ENCODE data around the gene TRPM2.

Gene TRPM2

DNA sequence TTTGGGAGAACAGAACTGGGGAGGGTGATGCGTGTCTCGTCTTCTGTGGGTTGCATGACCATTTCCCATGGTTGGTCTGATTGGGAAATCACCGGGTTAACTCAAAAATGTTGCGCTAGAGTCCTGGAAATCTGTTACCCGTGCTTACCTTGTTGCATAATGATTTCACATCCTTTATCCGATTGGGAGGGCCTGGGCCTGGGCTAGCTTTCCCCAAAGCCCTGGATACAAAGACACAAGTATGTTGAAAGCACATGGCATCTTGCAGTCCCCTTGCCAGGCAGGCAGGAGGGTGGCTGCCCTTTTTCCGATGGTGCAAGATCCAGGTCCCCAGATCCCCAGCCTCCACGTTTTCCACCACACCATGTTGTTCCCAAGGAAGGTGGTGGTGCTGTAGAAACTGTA lies 582 bp downstream of the TRPM2 start:
- Histone ChIP-seq H3K18ac (ENCODE audit: low read length) (no peak overlapping the region), H3K27ac (ENCODE audit: low read depth, low read length) (no peak overlapping the region), H3K4me3 (ENCODE audit: low read depth, low read length) (no peak overlapping the region), H2BK5ac (ENCODE audit: low read depth, low read length, poor library complexity) (no peak overlapping the region), H3K14ac (ENCODE audit: low read length) (no peak overlapping the region), H3K36me3 (ENCODE audit: control insufficient read depth in 1 of 2, insufficient read depth in 2 of 2, low read length in 2 of 2) (no peaks in the 10 kb centered on the region), H2AK5ac (ENCODE audit: low read length) (no peak overlapping the region), H2BK12ac (ENCODE audit: low read length) (no peak overlapping the region), H3K4ac (ENCODE audit: low read depth, low read length) (no peak overlapping the region), H2AFZ (ENCODE audit: insufficient read depth, low read length, poor library complexity) (no peak overlapping the region), H4K8ac (ENCODE audit: low read depth, low read length) (no peak overlapping the region), H3K9me3 (ENCODE audit: insufficient read depth, low read depth, low read length) (peaks cover under 1% of the 10 kb centered on the region), H4K91ac (ENCODE audit: low read depth, low read length) (no peak overlapping the region), H3K4me1 (ENCODE audit: control insufficient read depth in 1 of 2, insufficient read depth in 2 of 2, low read length in 2 of 2) (no peaks in the 10 kb centered on the region), H3K23ac (ENCODE audit: low read length) (no peak overlapping the region), H3K27me3 (ENCODE audit: insufficient read depth, low read length) (no peaks in the 10 kb centered on the region), H2BK120ac (ENCODE audit: insufficient read depth, low read length, poor library complexity) (no peak overlapping the region), H3K9ac (ENCODE audit: low read length) (no peak overlapping the region), H3K79me1 (ENCODE audit: low read length) (no peaks in the 10 kb centered on the region), H3K79me2 (ENCODE audit: control insufficient read depth, insufficient read depth, low read length, poor library complexity) (no peaks in the 10 kb centered on the region), H4K12ac (ENCODE audit: low read depth, low read length) (no peak overlapping the region), H3K4me2 (ENCODE audit: low read length) (no peak overlapping the region)
- WGBS (ENCODE audit: extremely low coverage, insufficient coverage, insufficient read length): no CpG with 5 or more reads among the region's 8 CpGs
- DNase-seq: peak in 1 of 2 donors; percentile 32

DNA sequence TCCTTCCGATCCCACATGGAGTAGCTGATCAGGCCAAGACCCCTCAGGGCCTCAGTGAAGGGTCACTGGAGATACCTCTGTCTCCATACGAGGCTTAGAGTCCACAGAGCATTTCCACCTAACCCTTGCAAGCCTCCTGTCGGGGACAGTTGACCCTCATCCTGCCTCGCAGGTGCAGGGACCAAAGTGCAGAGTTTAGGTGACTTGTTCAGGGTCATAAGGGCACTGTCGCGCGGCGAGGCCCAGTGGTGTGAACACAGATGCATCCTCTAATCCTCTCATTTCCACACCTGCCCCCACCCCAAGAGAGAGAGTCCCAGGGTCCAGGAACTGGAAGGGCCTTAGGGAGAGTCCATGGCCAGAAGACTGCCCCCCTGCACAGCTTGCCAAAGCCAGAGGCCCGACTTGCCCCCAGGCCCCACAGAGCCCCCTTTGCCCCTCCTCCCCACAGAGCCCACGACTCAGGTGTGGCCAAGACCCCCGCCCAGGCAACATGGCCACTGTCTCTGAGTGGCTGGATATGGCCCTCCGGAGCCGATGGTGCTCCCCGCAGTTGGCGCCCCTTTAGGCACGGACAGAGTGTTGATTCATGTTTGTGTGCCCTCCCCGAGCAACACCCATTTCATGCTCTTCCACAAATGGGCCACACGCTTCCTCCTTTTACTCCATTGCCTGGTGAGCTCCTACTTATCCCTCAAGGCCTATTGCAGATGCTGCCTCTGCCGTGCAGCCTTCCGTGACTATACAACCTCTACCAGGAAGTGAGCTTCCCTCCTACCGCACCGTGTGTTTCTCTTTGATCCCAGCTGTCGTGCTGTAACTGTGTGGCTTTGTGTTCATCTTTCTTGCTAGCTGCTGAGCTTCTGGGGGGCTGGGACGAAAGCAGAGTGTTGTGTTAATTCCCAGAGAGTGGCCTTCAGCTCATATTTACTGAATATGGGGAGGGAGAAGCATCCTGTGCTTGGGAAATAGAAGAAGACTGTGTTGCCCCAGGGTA lies 1.7 kb downstream of the TRPM2 start:
- H2AK5ac ChIP-seq (ENCODE audit: low read length): no peak overlapping the region
- H3K9me3 ChIP-seq (ENCODE audit: insufficient read depth, low read depth, low read length): no peaks in the 10 kb centered on the region
- no peaks in the 10 kb centered on the region for H3K79me2 ChIP-seq (ENCODE audit: control insufficient read depth, insufficient read depth, low read length, poor library complexity)
- no peak overlapping the region for H3K23ac ChIP-seq (ENCODE audit: low read length)
- H3K4me1 ChIP-seq (ENCODE audit: control insufficient read depth in 1 of 2, insufficient read depth in 2 of 2, low read length in 2 of 2): no peaks in the 10 kb centered on the region
- H3K14ac ChIP-seq (ENCODE audit: low read length): no peak overlapping the region
- no peak overlapping the region for H2BK120ac ChIP-seq (ENCODE audit: insufficient read depth, low read length, poor library complexity)
- no peak overlapping the region for H3K27ac ChIP-seq (ENCODE audit: low read depth, low read length)
- no peak overlapping the region for H3K9ac ChIP-seq (ENCODE audit: low read length)
- no peak overlapping the region for H3K18ac ChIP-seq (ENCODE audit: low read length)
- no peak overlapping the region for H4K91ac ChIP-seq (ENCODE audit: low read depth, low read length)
- no peak overlapping the region for H2BK5ac ChIP-seq (ENCODE audit: low read depth, low read length, poor library complexity)
- no peak overlapping the region for H4K12ac ChIP-seq (ENCODE audit: low read depth, low read length)
- H2BK12ac ChIP-seq (ENCODE audit: low read length): no peak overlapping the region
- WGBS (ENCODE audit: extremely low coverage, insufficient coverage, insufficient read length): no CpG with 5 or more reads among the region's 24 CpGs
- H3K4ac ChIP-seq (ENCODE audit: low read depth, low read length): no peak overlapping the region
- DNase-seq: no peak
- no peaks in the 10 kb centered on the region for H3K27me3 ChIP-seq (ENCODE audit: insufficient read depth, low read length)
- H2AFZ ChIP-seq (ENCODE audit: insufficient read depth, low read length, poor library complexity): no peak overlapping the region
- no peak overlapping the region for H4K8ac ChIP-seq (ENCODE audit: low read depth, low read length)
- no peak overlapping the region for H3K4me2 ChIP-seq (ENCODE audit: low read length)
- H3K4me3 ChIP-seq (ENCODE audit: low read depth, low read length): no peak overlapping the region
- no peaks in the 10 kb centered on the region for H3K79me1 ChIP-seq (ENCODE audit: low read length)
- H3K36me3 ChIP-seq (ENCODE audit: control insufficient read depth in 1 of 2, insufficient read depth in 2 of 2, low read length in 2 of 2): no peaks in the 10 kb centered on the region

DNA sequence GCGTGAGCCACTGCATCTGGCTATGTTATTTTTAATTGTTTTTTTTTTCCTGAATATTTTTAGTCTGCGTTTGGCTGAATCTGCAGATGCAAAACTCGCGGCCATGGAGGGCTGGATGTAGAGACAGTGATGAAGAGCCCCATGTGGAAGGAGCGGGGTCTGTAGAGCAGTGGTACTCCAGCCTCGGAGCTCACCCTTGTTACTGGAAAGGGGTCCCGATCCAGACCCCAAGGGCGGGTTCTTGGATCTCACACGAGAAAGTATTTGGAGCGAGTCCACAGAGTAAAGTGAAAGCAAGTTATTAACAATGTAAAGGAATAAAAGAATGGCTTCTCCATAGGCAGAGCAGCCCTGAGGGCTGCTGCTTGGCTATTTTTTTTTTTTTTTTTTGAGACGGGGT lies 2.7 kb downstream of the TRPM2 start:
- Histone ChIP-seq H2AK5ac (ENCODE audit: low read length) (no peak overlapping the region), H3K9ac (ENCODE audit: low read length) (no peak overlapping the region), H3K4me2 (ENCODE audit: low read length) (no peak overlapping the region), H3K36me3 (ENCODE audit: control insufficient read depth in 1 of 2, insufficient read depth in 2 of 2, low read length in 2 of 2) (no peaks in the 10 kb centered on the region), H4K8ac (ENCODE audit: low read depth, low read length) (no peak overlapping the region), H3K79me2 (ENCODE audit: control insufficient read depth, insufficient read depth, low read length, poor library complexity) (no peaks in the 10 kb centered on the region), H3K18ac (ENCODE audit: low read length) (no peak overlapping the region), H3K4me1 (ENCODE audit: control insufficient read depth in 1 of 2, insufficient read depth in 2 of 2, low read length in 2 of 2) (no peaks in the 10 kb centered on the region), H2BK5ac (ENCODE audit: low read depth, low read length, poor library complexity) (no peak overlapping the region), H4K12ac (ENCODE audit: low read depth, low read length) (no peak overlapping the region), H2AFZ (ENCODE audit: insufficient read depth, low read length, poor library complexity) (no peak overlapping the region), H3K4ac (ENCODE audit: low read depth, low read length) (no peak overlapping the region), H3K23ac (ENCODE audit: low read length) (no peak overlapping the region), H4K91ac (ENCODE audit: low read depth, low read length) (no peak overlapping the region), H3K27me3 (ENCODE audit: insufficient read depth, low read length) (no peaks in the 10 kb centered on the region), H3K9me3 (ENCODE audit: insufficient read depth, low read depth, low read length) (no peaks in the 10 kb centered on the region), H3K27ac (ENCODE audit: low read depth, low read length) (no peak overlapping the region), H3K14ac (ENCODE audit: low read length) (no peak overlapping the region), H2BK12ac (ENCODE audit: low read length) (no peak overlapping the region), H2BK120ac (ENCODE audit: insufficient read depth, low read length, poor library complexity) (no peak overlapping the region), H3K79me1 (ENCODE audit: low read length) (no peaks in the 10 kb centered on the region), H3K4me3 (ENCODE audit: low read depth, low read length) (no peak overlapping the region)
- DNase-seq: no peak
- no CpG with 5 or more reads among the region's 11 CpGs for WGBS (ENCODE audit: extremely low coverage, insufficient coverage, insufficient read length)

DNA sequence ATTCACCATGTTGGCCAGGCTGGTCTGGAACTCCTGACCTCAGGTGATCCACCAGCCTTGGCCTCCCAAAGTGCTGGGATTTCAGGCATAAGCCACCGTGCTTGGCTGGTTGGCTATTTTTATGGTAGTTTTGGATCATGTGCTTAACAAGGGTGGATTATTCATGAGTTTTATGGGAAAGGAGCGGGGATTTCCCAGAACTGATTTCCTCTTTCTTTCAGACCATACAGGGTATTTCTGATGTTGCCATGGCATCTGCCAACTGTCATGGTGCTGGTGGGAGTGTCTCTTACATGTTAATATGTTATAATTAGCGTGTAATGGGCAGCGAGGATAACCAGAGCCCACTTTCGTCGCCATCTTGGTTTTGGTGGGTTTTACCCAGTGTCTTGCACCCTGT lies 3.2 kb downstream of the TRPM2 start:
- WGBS (ENCODE audit: extremely low coverage, insufficient coverage, insufficient read length): no CpG with 5 or more reads among the region's 6 CpGs
- no peak overlapping the region for H3K14ac ChIP-seq (ENCODE audit: low read length)
- H3K4me1 ChIP-seq (ENCODE audit: control insufficient read depth in 1 of 2, insufficient read depth in 2 of 2, low read length in 2 of 2): no peaks in the 10 kb centered on the region
- H3K4ac ChIP-seq (ENCODE audit: low read depth, low read length): no peak overlapping the region
- H3K36me3 ChIP-seq (ENCODE audit: control insufficient read depth in 1 of 2, insufficient read depth in 2 of 2, low read length in 2 of 2): no peaks in the 10 kb centered on the region
- H3K27me3 ChIP-seq (ENCODE audit: insufficient read depth, low read length): no peaks in the 10 kb centered on the region
- H2BK120ac ChIP-seq (ENCODE audit: insufficient read depth, low read length, poor library complexity): no peak overlapping the region
- H2BK5ac ChIP-seq (ENCODE audit: low read depth, low read length, poor library complexity): no peak overlapping the region
- H4K12ac ChIP-seq (ENCODE audit: low read depth, low read length): no peak overlapping the region
- no peak overlapping the region for H4K91ac ChIP-seq (ENCODE audit: low read depth, low read length)
- H3K4me2 ChIP-seq (ENCODE audit: low read length): no peak overlapping the region
- no peak overlapping the region for H3K23ac ChIP-seq (ENCODE audit: low read length)
- H3K4me3 ChIP-seq (ENCODE audit: low read depth, low read length): no peak overlapping the region
- H3K18ac ChIP-seq (ENCODE audit: low read length): no peak overlapping the region
- no peak overlapping the region for H4K8ac ChIP-seq (ENCODE audit: low read depth, low read length)
- H3K9ac ChIP-seq (ENCODE audit: low read length): no peak overlapping the region
- no peak overlapping the region for H2AK5ac ChIP-seq (ENCODE audit: low read length)
- peak in 1 of 2 donors; percentile 25 for DNase-seq
- no peak overlapping the region for H2AFZ ChIP-seq (ENCODE audit: insufficient read depth, low read length, poor library complexity)
- no peak overlapping the region for H3K27ac ChIP-seq (ENCODE audit: low read depth, low read length)
- H2BK12ac ChIP-seq (ENCODE audit: low read length): no peak overlapping the region
- no peaks in the 10 kb centered on the region for H3K9me3 ChIP-seq (ENCODE audit: insufficient read depth, low read depth, low read length)
- H3K79me1 ChIP-seq (ENCODE audit: low read length): no peaks in the 10 kb centered on the region
- no peaks in the 10 kb centered on the region for H3K79me2 ChIP-seq (ENCODE audit: control insufficient read depth, insufficient read depth, low read length, poor library complexity)
